ENCODE data around the gene IPO13. TPM values are rescaled to one million over a fixed set of nuclear protein-coding genes. Genes with fewer than 3 reads are reported as not detected.

Gene IPO13
- polyA plus RNA-seq, 1 of the 3 experiments (the other 2 are of a cell fraction) = 15.5 TPM

- Histone ChIP-seq H3K9me2 (no peaks in the 10 kb centered on the region), H3F3A (replicated peaks; ENCODE audit: insufficient read depth) (no peaks in the 10 kb centered on the region), H3K4me2 (no peak overlapping the region), H3K27me3 (ENCODE audit: insufficient read depth) (no peaks in the 10 kb centered on the region), H3K9me3 (no peaks in the 10 kb centered on the region), H3K79me2 (ENCODE audit: insufficient read depth) (no peaks in the 10 kb centered on the region), H3K4me1 (ENCODE audit: control insufficient read depth in 1 of 2, insufficient read depth in 2 of 2, low read depth in 1 of 2, low read length in 1 of 2) (no peaks in the 10 kb centered on the region), H3K36me3 (replicated peaks in 1 of 2; ENCODE audit: control insufficient read depth in 1 of 2, insufficient read depth in 2 of 2, low read length in 1 of 2) (peaks cover 3 to 63% of the 10 kb centered on the region in 2 experiments), H3K27ac (ENCODE audit: low read depth in 2 of 2, low read length in 1 of 2) (no peak overlapping the region), H3K4me3 (ENCODE audit: low read depth in 2 of 2, low read length in 1 of 2) (no peak overlapping the region), H4K20me1 (ENCODE audit: insufficient read depth) (no peaks in the 10 kb centered on the region), H3K9ac (no peak overlapping the region), H2AFZ (ENCODE audit: low read depth) (no peak overlapping the region)
- 96% methylated on average over 2 of the region's 3 CpGs for WGBS (ENCODE audit: low lambda C conversion rate)
- TF ChIP-seq USF2 (IDR thresholded peaks at IDR 0.05; ENCODE audit: borderline replicate concordance, low read depth, low read length) = no peak
- no peak for TF ChIP-seq RAD21 (IDR thresholded peaks at IDR 0.05; ENCODE audit: low read length)
- TF ChIP-seq RFX5 (IDR thresholded peaks at IDR 0.05; ENCODE audit: low read length) = no peak
- TF ChIP-seq EP300 (IDR thresholded peaks at IDR 0.05; ENCODE audit: borderline replicate concordance in 1 of 2, low read depth in 1 of 2, low read length in 1 of 2) = no peak
- TF ChIP-seq IRF3 (IDR thresholded peaks at IDR 0.05; ENCODE audit: low read depth, low read length) = no peak
- TF ChIP-seq POLR2AphosphoS5 (IDR thresholded peaks at IDR 0.05; ENCODE audit: low read depth, low read length) = no peak
- TF ChIP-seq GATA2 (CRISPR knock-in tag; IDR thresholded peaks at IDR 0.05) = no peak
- TF ChIP-seq MAX (IDR thresholded peaks at IDR 0.05; ENCODE audit: low read depth) = no peak
- TF ChIP-seq SMC3 (IDR thresholded peaks at IDR 0.05; ENCODE audit: low read depth, low read length) = no peak
- TF ChIP-seq MEF2A (IDR thresholded peaks at IDR 0.05; ENCODE audit: borderline replicate concordance, low read depth) = no peak
- TF ChIP-seq JUND (IDR thresholded peaks at IDR 0.05) = no peak
- no peak for TF ChIP-seq PBX3 (IDR thresholded peaks at IDR 0.05)
- TF ChIP-seq FOXM1 (IDR thresholded peaks at IDR 0.05; ENCODE audit: low read depth) = no peak
- no peak for TF ChIP-seq USF1 (IDR thresholded peaks at IDR 0.05; ENCODE audit: borderline replicate concordance, low read depth)
- TF ChIP-seq SIN3A (IDR thresholded peaks at IDR 0.05; ENCODE audit: borderline replicate concordance, low read depth, low read length) = no peak
- POLR2A ChIA-PET = no interaction called here
- no peak for DNase-seq
- CTCF ChIA-PET = no interaction called here
Measured at GRCh38 chr1:43961692-43962091, 14.9 kb downstream of the IPO13 start.

GRCh38 chr1:43962324-43962723 is 15.6 kb downstream of the IPO13 start:
- POLR2A ChIA-PET = no interaction called here
- Histone ChIP-seq H3K9me2 (no peaks in the 10 kb centered on the region), H3K27ac (ENCODE audit: low read depth in 2 of 2, low read length in 1 of 2) (no peak overlapping the region), H4K20me1 (ENCODE audit: insufficient read depth) (no peaks in the 10 kb centered on the region), H3K27me3 (ENCODE audit: insufficient read depth) (no peaks in the 10 kb centered on the region), H3F3A (replicated peaks; ENCODE audit: insufficient read depth) (no peaks in the 10 kb centered on the region), H3K36me3 (replicated peaks in 1 of 2; ENCODE audit: control insufficient read depth in 1 of 2, insufficient read depth in 2 of 2, low read length in 1 of 2) (peaks cover 3 to 64% of the 10 kb centered on the region in 2 experiments), H3K4me1 (ENCODE audit: control insufficient read depth in 1 of 2, insufficient read depth in 2 of 2, low read depth in 1 of 2, low read length in 1 of 2) (no peaks in the 10 kb centered on the region), H3K4me2 (no peak overlapping the region), H3K9me3 (no peaks in the 10 kb centered on the region), H3K79me2 (ENCODE audit: insufficient read depth) (no peaks in the 10 kb centered on the region), H3K4me3 (ENCODE audit: low read depth in 2 of 2, low read length in 1 of 2) (no peak overlapping the region), H2AFZ (ENCODE audit: low read depth) (no peak overlapping the region), H3K9ac (no peak overlapping the region)
- CTCF ChIA-PET = no interaction called here
- no peak for DNase-seq
- WGBS (ENCODE audit: low lambda C conversion rate) = 91% methylated on average over 2 of the region's 2 CpGs
- no peak for TF ChIP-seq CTCF (IDR thresholded peaks at IDR 0.05)
- no peak for TF ChIP-seq YY1 (IDR thresholded peaks at IDR 0.05; ENCODE audit: low read depth)
- TF ChIP-seq RAD21 (IDR thresholded peaks at IDR 0.05; ENCODE audit: low read length) = no peak
- TF ChIP-seq EZH2phosphoT487 (IDR thresholded peaks at IDR 0.05; ENCODE audit: borderline replicate concordance, low read depth) = no peak
- no peak for TF ChIP-seq NRF1 (IDR thresholded peaks at IDR 0.05; ENCODE audit: low read depth, low read length)
- no peak for TF ChIP-seq TCF12 (IDR thresholded peaks at IDR 0.05)
- no peak for TF ChIP-seq SMC3 (IDR thresholded peaks at IDR 0.05; ENCODE audit: low read depth, low read length)
- TF ChIP-seq RXRA (IDR thresholded peaks at IDR 0.05; ENCODE audit: borderline replicate concordance, low read depth) = no peak
- no peak for TF ChIP-seq GABPA (IDR thresholded peaks at IDR 0.05; ENCODE audit: low read depth)

Measured in SK-N-SH (cell line).